ENCODE measurements around the gene RUNX1.

The RUNX1 gene

DNA sequence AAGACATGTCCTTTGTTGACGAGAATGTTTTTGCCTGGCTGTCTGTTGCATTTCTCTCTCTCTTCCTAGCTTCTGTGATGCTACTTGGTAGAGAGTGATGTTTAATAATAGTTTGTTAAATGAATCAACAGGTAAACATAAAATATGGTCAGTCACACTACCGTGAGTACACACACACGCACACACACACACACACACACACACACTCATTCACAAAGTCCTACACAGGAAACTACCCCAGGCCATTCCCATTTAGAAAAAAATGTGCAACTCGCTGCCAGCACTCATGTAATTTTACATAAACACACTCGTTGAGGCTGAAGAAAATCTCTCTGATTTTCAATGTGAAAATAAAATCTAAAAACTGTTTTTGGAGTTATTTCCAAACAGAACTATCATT is 38.7 kb downstream of the RUNX1 start:
- peaks cover 16% of the 10 kb centered on the region for H3K4me1 Mint-ChIP-seq
- H3K27me3 Mint-ChIP-seq (ENCODE audit: low read depth), result peaks cover 17% of the 10 kb centered on the region
- H3K9me3 Mint-ChIP-seq, result no peaks in the 10 kb centered on the region
- TF ChIP-seq, protein P1, sequence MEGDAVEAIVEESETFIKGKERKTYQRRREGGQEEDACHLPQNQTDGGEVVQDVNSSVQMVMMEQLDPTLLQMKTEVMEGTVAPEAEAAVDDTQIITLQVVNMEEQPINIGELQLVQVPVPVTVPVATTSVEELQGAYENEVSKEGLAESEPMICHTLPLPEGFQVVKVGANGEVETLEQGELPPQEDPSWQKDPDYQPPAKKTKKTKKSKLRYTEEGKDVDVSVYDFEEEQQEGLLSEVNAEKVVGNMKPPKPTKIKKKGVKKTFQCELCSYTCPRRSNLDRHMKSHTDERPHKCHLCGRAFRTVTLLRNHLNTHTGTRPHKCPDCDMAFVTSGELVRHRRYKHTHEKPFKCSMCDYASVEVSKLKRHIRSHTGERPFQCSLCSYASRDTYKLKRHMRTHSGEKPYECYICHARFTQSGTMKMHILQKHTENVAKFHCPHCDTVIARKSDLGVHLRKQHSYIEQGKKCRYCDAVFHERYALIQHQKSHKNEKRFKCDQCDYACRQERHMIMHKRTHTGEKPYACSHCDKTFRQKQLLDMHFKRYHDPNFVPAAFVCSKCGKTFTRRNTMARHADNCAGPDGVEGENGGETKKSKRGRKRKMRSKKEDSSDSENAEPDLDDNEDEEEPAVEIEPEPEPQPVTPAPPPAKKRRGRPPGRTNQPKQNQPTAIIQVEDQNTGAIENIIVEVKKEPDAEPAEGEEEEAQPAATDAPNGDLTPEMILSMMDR (IDR thresholded peaks at IDR 0.05; ENCODE audit: unreplicated experiment in 3 of 3), result no peak
- no peak overlapping the region for H3K4me3 Mint-ChIP-seq
- H3K27ac Mint-ChIP-seq, result no peak overlapping the region
- no peaks in the 10 kb centered on the region for H3K36me3 Mint-ChIP-seq (ENCODE audit: low read depth)

DNA sequence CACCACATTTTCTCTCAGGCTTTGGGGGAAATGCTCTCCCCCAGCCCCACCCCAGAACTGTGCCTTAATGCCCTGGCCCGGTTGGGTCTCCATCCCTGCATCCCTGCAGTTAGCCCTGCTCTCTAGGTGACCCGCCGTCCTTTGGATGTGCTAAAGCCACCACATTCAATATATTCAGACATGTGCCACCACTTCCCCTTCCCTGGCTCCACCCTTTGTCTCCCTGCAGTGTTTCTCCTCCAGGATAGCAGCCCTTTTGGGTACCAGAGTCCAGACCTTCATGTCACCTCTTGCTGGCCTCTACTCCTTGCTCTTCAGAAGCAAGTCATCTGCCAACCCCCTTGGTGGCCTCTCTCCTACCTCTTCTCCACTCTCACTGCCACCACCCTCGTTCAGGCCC is 41.8 kb downstream of the RUNX1 start:
- no peak overlapping the region for H3K4me3 Mint-ChIP-seq
- TF ChIP-seq, protein P1 (IDR thresholded peaks at IDR 0.05; ENCODE audit: unreplicated experiment in 3 of 3), result no peak
- no peaks in the 10 kb centered on the region for H3K36me3 Mint-ChIP-seq (ENCODE audit: low read depth)
- H3K27me3 Mint-ChIP-seq (ENCODE audit: low read depth), result peaks cover 25% of the 10 kb centered on the region
- no peaks in the 10 kb centered on the region for H3K9me3 Mint-ChIP-seq
- no peak overlapping the region for H3K27ac Mint-ChIP-seq
- peaks cover 16% of the 10 kb centered on the region for H3K4me1 Mint-ChIP-seq

DNA sequence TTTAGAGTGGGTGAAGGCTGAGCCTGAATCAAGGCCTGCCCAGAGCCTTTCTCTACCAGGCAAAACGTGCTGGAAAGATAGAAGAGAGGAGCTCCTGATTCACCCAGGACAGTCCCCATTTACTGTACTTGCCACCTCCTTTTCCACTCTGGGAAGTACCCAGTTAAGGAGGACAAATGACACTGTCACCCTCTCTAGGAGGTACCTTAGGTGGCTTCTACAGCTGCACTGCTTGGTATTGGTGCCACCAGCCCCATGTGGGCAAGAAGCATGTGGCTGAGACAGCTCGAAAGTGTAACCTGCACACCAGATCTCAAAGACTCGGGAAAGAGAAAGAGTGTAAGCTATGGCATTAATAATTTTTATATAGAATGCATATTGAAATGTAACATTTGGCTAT is 42.3 kb downstream of the RUNX1 start:
- Mint-ChIP-seq H3K27me3 (ENCODE audit: low read depth) (peaks cover 25% of the 10 kb centered on the region), H3K4me1 (peaks cover 11% of the 10 kb centered on the region), H3K4me3 (no peak overlapping the region), H3K36me3 (ENCODE audit: low read depth) (no peaks in the 10 kb centered on the region), H3K27ac (no peak overlapping the region), H3K9me3 (no peaks in the 10 kb centered on the region)
- TF ChIP-seq, protein P1 (IDR thresholded peaks at IDR 0.05; ENCODE audit: unreplicated experiment in 3 of 3), result no peak

DNA sequence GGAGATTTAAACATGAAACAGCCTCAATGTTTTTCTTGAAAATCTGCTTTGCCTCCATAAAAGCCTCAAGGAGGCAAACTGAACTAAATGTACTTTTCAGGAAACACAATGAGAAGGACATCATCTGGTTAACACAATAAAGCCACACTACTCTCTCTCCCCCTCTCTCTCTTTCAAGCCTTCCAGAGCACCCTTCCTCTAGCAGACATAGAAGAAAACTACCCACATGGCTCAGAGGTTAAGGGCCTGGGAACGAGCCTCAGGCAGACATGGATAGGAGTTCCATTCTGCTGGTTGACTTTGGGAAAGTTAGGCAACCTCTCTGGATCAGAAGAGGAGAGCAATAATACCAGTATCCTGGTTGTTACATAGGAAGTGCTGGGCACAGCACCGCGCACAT is 42.9 kb downstream of the RUNX1 start:
- H3K4me1 Mint-ChIP-seq, result peaks cover 6% of the 10 kb centered on the region
- H3K27me3 Mint-ChIP-seq (ENCODE audit: low read depth), result peaks cover 21% of the 10 kb centered on the region
- H3K4me3 Mint-ChIP-seq, result no peak overlapping the region
- TF ChIP-seq, protein P1 (IDR thresholded peaks at IDR 0.05; ENCODE audit: unreplicated experiment in 3 of 3), result no peak
- H3K27ac Mint-ChIP-seq, result no peak overlapping the region
- H3K9me3 Mint-ChIP-seq, result no peaks in the 10 kb centered on the region
- H3K36me3 Mint-ChIP-seq (ENCODE audit: low read depth), result no peaks in the 10 kb centered on the region

DNA sequence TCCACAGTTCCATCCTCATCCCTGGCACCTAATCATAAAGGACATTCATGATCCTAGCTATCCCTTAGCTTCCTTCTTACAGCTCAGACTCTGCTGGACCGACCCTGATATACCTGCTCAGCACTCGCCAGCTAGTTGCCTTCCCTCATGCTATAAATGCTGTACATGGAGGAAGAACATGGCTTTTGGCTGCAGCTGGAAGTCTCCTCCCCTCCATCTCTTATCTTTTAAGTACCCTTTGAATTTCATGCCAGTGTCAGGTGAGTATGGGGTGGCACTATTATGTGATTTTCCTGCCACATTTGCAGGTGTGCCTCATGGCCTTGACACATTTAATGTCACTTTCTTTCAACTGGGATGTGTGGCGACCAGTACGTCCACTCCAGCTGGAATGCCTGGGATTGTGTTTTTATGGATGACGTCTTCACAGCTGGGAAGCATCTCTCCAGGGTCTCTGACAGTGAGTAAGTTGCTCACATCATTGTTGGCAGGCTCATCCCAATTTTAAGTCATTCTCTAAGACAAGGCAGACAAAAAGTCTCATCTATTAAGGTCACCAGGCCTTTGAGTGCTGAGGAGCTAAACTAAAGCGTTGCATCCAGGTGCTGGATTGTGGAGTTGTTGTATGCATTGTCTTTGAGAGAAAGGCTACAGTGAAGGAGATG is 43.4 kb downstream of the RUNX1 start:
- H3K9me3 Mint-ChIP-seq, result no peaks in the 10 kb centered on the region
- H3K36me3 Mint-ChIP-seq (ENCODE audit: low read depth), result no peaks in the 10 kb centered on the region
- H3K4me3 Mint-ChIP-seq, result no peak overlapping the region
- H3K4me1 Mint-ChIP-seq, result peaks cover 4% of the 10 kb centered on the region
- peaks cover 20% of the 10 kb centered on the region for H3K27me3 Mint-ChIP-seq (ENCODE audit: low read depth)
- H3K27ac Mint-ChIP-seq, result no peak overlapping the region
- TF ChIP-seq, protein P1 (IDR thresholded peaks at IDR 0.05; ENCODE audit: unreplicated experiment in 3 of 3), result no peak

DNA sequence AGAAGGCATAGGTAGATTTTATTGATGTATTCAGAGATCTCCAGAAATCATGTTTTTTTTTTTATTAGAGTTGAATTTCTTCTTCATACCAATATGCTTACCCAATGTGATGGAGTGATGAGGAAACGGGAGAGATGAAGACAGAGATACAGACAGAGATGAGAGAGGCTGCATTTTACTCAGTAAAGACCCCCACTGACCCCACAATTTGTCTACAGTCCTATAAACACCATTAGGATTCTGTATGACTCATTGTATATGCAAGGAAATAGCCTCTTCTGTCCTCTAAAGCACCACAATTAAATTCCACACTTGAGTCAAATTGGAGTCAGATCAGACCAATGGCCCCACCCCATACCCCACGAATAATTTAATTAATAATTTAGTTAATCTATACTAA is 44.0 kb downstream of the RUNX1 start:
- no peak overlapping the region for H3K27ac Mint-ChIP-seq
- H3K9me3 Mint-ChIP-seq, result no peaks in the 10 kb centered on the region
- TF ChIP-seq, protein P1 (IDR thresholded peaks at IDR 0.05; ENCODE audit: unreplicated experiment in 3 of 3), result no peak
- H3K4me1 Mint-ChIP-seq, result no peaks in the 10 kb centered on the region
- H3K36me3 Mint-ChIP-seq (ENCODE audit: low read depth), result no peaks in the 10 kb centered on the region
- H3K27me3 Mint-ChIP-seq (ENCODE audit: low read depth), result peaks cover 16% of the 10 kb centered on the region
- no peak overlapping the region for H3K4me3 Mint-ChIP-seq
